Omental fat pad (tissue), 4 donors: ENCODE results near the gene FARS2. TPM values are rescaled to one million over a fixed set of nuclear protein-coding genes. Genes with fewer than 3 reads are reported as not detected.

ENCODE experiments used
- ATAC-seq: fragments of 150-250 bp; one replicate; pipeline ENCODE4 v1.9.1; 2016; ENCODE audit warnings: mild to moderate bottlenecking, moderate library complexity; ENCODE audit not compliant: low FRiP score
- DNase-seq: peaks from one replicate; pipeline ENCODE4 v3.0.0-alpha.2; 2019; ENCODE audit warnings: low spot score
- CTCF ChIP-seq, 3 donors: fragments of 450-650 bp; IDR thresholded peaks; one replicate each; pipeline ENCODE4 v1.5.1; 2016 to 2017; ENCODE audit warnings: antibody characterized with exemption in 3 of 3, mild to moderate bottlenecking in 3 of 3, moderate library complexity in 2 of 3
- total RNA-seq, 4 donors: library from RNA; depleted of rRNA; stranded (reverse); fragments of >200 nt; gene quantifications; one replicate each; pipeline ENCODE4 v1.1.0, GENCODE V29; 2016

The FARS2 gene
- total RNA-seq, 4 donors from 2014 or later, result 12.5 to 18.1 (median 14.5) TPM

DNA sequence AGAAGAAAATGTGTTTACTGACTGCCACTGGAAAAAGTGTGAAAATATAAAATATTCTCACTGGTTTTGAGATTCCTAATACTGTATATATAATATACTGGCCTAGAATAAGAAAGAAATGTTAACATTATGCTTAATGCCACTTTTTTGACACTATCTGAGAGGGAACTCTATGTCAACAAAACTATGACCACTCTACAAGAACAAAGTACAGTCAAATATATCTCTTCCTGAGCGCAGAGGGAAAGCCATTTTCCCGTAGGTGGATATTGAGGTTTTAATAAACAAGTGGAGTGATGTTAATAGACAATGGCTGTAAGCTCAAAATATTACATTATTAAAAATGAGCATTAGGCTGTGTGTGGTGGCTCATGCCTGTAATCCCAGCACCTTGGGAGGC is 25.5 kb upstream of the FARS2 start:
- ATAC-seq (no peak), DNase-seq (no peak)
- no peak for TF ChIP-seq CTCF (IDR thresholded peaks at IDR 0.05)

DNA sequence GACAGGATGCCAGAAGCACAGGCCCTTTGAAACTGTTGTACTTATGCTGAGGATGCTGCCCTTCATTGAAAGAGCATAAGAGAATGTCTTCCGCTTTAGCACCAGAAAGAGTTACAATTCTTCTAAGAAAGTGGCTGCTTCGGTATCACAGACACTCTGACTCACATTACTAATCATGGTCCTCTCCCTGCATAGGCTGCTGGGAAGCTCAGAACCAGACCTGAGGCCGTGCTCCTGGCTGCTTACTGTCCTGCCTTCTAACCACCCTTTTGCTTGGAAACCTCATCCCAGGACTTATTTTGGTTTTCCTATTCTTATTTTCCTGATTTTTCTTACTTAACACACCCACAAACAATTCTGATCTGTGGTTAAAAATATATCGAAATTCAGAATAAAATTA is 23.5 kb upstream of the FARS2 start:
- no peak for TF ChIP-seq CTCF (IDR thresholded peaks at IDR 0.05)
- ATAC-seq, result no peak
- DNase-seq, result no peak

- no peak for DNase-seq
- no peak for ATAC-seq
- TF ChIP-seq CTCF (IDR thresholded peaks at IDR 0.05), result no peak
These were observed 23.0 kb upstream of the FARS2 start for GRCh38 chr6:5238336-5238735.

DNA sequence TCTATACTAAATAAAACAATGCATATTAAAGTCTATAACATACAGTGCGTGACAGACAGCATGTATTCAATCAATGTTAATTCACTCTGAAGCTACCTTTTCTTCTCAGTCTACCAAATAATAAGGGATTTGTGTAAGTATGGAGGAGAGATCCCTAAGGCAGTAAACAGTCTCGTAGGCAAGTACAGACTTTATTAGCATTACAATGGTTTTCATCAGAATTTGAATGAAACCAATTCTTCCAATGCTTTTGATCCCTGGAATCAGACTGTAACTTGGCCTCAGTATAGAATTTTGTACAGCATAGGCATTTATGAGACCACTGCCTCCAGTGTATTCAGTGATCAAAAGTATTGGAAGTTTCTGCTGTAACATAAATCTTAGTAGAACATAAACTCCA is 20.1 kb upstream of the FARS2 start:
- ATAC-seq (no peak), DNase-seq (no peak)
- TF ChIP-seq CTCF (IDR thresholded peaks at IDR 0.05), result no peak

DNA sequence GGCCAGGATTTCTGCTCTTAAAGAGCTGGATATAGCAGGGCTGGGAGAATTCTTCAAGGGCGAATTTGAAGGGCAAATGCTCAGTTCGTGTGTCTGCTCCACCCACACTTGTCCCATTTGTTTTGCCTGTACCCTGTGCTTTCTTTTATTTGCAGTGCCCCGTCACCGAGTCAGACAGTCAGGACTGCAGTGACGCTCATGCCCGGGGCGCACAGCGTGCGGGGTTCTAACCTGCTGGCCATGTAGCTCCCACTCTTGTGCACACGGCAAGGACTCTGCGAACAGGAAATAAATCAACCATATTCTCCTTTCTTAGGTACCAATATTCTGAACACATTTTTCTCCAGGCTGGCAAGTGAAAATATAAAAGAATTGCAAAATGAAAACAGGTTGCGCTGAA is 18.2 kb upstream of the FARS2 start:
- ATAC-seq (no peak), DNase-seq (no peak)
- no peak for TF ChIP-seq CTCF (IDR thresholded peaks at IDR 0.05)

- ATAC-seq, result no peak
- no peak for TF ChIP-seq CTCF (IDR thresholded peaks at IDR 0.05)
- DNase-seq, result no peak
These were observed 14.9 kb upstream of the FARS2 start for GRCh38 chr6:5246141-5247097.

GRCh38 chr6:5247201-5247600 is 14.1 kb upstream of the FARS2 start:
- no peak for TF ChIP-seq CTCF (IDR thresholded peaks at IDR 0.05)
- DNase-seq, result no peak
- ATAC-seq, result no peak
